Measurements from ENCODE around the gene S100Z.
"Not testable (repeated sequence)": the region's sequence is repeated elsewhere in the genome, so short reads cannot be mapped to it uniquely, and the experiment has no call there.

The S100Z gene

DNA sequence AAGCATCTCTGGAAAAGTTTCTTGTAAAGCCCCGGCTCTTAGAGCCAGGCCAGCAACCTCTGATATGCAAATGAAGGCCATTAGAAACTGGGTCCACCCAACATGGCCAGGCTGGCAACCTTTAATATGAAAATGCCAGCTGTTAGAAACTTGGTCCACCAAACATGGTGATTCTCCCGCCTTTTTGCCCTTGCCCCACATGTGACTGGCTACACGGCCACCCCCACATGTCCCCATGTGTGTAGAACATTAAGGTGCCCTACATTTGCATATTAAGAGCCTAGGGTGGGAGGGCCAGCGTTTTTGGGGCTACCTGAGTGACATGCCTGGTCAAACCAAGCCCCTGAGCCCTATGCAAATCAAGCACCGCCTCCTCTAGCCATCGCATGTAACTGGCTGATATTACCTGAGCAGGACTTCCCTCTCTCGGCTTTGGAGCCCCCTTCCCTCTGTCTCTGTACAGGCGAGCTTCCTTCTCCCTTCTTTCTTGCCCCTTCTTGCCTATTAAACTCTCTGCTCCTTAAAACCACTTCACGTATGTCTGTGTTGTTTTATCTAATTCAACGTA is 39.0 kb downstream of the S100Z start:
- DNase-seq: no peak

DNA sequence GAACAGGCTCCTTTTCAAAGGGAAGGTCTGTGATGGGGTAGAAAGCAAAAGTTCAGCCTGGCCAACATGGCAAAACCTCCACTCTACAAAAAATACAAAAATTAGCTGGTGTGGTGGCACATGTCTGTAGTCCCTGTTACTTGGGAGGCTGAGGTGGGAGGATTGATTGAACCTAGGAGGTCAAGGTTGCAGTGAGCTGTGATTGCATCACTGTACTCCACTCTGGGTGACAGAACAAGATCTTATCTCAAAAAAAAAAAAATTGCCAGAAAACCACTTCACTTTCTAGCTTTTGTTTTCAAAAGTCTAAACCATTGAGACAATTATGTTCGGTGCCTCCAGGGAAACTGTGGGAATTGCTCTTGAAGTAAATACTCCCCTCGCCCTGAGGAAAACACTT is 43.5 kb downstream of the S100Z start:
- DNase-seq: no peak

DNA sequence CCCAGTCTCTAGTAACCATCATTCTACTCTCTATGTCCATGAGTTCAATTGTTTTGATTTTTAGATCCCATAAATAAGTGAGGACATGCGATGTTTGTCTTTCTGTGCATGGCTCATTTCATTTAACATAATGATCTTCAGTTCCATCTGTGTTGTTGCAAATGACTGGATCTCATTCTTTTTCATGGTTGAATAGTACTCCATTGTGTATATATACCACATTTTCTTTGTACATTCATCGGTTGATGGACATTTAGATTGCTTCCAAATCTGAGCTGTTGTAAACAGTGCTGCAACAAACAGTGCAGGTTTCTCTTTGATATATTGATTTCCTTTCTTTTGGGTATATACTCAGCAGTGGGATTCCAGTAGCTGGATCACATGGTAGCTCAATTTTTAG is 46.4 kb downstream of the S100Z start:
- no peak for DNase-seq

DNA sequence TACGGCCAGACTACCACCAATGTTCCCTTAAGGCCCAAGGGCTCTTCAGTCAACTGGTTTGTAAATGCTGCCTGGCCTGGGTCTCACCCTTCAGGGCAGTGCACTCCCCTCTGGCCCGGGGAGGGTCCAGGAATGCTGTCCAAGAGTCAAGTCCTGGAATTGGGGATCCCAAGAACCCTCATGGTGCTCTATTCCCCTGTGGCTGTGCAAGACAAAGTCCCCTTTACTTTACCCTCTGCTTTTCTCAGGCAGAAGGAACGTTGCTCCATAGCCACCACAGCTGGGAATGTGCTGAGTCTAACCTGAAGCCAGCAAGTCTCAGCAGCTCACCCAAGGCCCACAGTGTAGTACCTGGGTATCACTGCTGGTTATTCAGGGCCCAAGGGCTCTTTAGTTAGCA is 51.7 kb downstream of the S100Z start:
- no peak for DNase-seq

DNA sequence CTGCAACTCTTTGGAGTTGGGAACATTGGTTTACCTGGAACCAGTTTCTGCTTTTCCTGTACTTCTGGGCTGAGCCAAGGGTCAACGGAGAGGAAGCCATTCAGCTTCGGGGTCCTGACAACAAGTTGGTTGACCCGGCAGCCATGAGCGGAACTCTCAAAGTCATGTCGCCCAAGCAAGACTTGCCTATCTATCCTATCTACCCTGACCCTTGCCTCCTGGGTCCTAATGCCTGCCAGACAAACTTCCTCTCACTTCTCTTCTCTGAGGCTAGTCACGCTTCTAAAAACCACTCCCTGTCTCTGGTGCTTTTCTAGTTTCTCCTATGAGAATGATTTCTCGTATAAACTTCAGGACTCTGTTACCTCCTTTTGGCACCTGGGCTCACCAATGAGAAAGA is 58.4 kb downstream of the S100Z start:
- DNase-seq: no peak

DNA sequence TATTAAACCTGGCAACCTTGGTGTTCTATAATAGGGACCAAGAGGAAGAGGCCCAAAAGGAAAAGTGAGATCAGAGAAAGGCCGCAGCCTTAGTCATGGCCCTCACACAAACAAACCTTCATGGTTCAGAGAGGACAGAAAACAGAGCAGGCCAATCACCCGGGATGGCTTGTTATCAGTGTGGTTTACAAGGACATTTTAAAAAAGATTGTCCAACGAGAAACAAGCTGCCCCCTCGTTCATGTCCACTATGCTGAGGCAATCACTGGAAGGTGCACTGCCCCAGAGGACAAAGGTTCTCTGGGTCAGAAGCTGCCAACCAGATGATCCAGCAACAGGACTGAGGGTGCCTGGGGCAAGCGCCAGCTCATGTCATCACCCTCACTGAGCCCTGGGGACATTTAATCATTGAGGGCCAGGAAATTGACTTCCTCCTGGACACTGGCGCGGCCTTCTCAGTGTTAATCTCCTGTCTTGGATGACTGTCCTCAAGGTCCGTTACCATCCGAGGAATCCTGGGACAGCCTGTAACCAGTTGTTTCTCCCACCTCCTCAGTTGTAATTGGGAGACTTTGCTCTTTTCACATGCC is 60.6 kb downstream of the S100Z start:
- not testable (repeated sequence) for DNase-seq

DNA sequence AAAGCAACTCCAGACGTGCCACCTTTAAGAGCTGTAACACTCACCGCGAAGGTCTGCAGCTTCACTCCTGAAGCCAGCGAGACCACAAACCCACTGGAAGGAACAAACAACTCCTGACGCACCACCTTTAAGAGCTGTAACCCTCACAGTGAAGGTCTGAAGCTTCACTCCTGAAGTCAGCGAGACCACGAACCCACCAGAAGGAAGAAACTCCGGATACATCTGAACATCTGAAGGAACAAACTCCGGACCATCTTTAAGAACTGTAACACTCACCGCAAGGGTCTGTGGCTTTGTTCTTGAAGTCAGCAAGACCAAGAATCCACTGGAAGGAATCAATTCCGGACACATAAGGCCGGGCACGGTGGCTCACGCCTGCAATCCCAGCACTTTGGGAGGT is 64.9 kb downstream of the S100Z start:
- DNase-seq: not testable (repeated sequence)

DNA sequence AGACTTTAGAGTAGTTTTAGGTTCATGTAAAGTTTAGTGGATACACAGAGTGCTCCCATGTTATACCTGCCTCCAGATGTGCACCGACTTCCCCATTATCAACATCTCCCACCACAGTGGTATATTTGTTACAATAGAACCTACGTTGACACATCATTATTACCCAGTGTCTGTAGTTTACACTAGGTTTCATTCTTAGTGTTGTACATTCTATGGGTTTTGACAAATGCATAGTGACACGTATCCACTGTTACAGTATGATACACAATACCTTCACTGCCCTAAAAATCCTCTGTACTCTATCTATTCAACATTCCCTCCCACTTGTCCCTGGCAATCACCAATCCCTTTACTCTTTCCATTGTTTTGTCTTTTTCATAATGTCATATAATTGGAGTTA is 68.7 kb downstream of the S100Z start:
- DNase-seq: no peak

DNA sequence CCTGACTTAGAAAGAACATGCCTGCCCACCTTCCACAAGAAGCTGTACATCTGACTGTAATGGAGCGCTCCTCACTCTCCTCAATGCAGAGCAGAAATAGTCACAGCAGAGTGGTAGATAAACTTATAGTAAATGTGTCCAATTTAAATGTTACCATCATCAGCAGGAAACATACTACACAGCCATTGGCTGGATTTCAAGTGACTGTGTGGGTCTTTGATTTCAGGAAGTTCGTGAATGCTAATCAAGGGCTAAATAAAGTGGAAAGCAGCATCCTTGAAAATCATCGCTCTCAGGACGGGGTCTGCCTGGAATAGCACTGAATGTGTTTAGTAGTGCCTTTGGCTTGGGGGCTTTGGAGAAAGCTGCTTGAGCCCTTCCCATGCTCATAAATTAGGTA is 70.7 kb downstream of the S100Z start:
- no peak for DNase-seq

DNA sequence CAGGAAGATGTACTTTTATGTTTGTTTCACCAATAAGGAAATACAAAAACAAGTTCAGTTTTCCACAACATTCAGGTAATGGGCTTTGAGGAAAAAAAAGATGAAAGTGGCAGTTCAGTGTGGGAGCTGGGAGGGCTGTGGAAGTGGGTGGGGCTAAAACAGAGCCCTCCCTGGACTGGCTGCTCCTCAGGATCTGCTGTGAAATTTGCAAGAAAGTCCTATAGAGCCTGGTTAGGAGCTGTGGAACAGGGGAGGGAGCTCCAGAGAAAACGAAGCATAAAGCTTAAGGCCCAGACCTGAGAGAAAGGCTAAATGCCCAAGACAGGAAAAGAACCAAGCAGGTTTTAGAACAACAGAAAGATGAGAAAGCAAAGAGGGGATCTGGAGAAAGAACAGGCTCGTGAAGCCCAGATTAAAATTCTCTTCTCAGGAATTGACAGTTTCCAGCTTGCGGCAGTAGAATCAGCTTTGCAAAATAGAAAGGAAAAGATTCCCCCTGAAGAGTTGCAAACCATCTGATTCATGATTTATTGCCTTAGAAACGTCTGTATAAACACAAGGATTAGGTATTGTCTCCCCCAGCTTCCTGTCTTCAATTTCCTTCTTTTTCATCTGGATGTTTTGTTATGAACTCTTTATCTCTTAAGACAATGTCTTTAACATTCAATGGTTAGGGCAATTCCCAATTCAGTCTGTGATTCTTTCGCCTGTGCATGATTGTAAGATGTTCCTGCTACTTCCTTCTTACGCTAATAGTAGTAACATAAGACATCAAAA is 76.7 kb downstream of the S100Z start:
- no peak for DNase-seq

DNA sequence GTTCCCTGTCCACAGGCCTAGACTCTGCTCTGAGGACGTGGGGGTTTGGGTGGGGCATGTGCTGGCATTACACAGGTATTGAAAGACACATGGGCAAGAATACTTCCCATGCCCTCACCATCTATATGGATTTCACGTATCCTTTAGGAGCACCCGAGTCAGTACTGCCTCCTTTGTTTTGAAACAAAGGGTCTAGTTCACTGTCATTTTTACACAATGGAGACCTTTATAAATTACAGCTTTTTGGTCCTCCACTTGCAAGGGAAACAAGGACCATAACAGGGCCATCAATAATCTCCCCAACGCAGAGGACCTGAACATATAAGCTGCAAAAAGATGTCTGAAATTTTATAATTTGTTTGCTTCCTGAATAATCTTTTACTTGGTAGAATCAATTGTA is 78.1 kb downstream of the S100Z start:
- no peak for DNase-seq

DNA sequence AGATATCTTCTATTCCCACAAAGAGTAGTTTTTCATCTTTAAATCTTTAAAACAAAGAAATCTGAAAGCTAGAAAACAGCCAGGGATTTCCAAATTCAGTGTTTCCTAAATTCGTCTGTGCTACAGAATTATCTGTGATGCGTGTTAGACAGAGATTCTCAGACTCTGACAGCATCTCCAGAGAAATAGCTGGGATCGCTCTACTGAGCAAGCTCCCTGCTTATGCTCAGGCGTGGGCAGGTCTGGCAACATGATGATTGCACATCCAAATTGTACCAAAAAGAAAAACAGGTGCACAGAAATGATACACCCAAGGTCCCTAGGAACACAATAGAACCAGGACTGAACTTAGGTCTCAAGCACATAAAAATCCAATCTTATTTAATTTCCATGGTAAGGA is 80.3 kb downstream of the S100Z start:
- DNase-seq: no peak

DNA sequence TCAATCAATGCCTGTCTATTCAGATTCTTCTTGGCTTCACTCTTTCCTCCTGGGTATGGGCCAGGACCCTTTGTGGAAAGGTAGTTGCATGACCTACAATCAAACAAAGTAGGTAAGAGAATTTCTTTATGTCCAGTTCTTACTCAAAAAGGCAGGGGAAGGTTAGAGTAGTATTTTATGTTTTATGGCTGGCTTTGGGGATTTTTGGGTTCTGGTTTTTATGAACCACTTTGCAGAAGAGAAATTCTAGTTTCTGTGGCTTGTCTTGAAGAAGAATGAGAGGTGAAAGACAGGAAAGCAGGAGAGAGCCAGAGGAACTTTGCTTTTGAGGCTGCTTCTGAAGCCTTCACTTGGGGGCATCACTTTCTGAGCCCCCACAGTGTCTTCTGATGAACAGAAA is 88.4 kb downstream of the S100Z start:
- DNase-seq: no peak

DNA sequence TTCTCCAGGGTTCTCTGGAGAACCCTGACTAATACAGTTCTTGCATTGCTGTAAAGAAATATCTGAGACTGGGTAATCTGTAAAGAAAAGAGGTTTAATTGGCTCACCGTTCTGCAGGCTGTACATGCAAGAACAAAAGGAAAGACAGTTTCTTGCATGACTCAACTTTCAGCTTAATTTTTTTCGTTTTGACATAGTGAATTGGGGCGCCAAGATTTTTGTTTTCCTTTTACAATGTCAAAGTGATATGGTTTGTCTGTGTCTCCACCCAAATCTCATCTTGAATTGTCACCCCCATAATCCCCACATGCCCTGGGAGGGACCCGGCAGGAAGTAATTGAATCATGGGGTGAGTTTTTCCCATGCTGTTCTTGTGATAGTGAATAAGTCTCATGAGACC is 91.2 kb downstream of the S100Z start:
- no peak for DNase-seq

DNA sequence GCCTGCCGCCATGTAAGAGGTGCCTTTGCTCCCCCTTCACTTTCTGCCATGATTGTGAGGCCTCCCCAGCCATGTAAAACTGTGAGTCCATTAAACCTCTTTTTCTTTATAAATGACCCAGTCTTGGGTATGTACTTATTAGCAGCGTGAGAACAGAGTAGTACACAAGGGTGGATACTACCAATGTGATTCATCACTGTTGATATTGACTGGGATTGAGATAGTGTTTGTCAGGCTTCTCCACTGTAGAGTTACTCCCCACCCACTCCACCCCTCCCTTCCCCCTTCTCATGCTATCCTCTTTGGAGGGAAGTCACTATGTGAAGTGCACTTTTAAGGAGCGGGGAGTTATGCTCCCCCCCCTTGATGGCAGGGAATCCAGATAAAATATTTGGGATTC is 91.6 kb downstream of the S100Z start:
- no peak for DNase-seq

DNA sequence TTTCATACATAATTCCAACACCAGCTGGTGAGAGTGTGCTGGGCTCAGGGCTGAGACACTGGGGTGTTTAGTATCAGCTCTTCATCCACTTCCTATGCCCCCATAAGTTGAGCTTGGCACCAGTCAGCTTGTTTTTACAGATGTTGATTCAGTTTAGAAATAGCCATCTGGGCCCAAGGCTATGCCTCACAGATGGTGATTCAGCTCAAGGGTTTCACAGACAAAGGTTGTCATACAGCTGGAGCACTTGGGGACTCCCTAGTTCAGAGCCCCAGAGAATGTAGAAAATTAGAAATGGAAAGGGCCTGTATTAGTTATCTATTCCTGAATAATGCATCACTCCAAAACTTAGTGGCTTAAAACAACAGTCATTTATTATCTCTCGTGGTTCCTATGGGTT is 92.8 kb downstream of the S100Z start:
- no peak for DNase-seq

DNA sequence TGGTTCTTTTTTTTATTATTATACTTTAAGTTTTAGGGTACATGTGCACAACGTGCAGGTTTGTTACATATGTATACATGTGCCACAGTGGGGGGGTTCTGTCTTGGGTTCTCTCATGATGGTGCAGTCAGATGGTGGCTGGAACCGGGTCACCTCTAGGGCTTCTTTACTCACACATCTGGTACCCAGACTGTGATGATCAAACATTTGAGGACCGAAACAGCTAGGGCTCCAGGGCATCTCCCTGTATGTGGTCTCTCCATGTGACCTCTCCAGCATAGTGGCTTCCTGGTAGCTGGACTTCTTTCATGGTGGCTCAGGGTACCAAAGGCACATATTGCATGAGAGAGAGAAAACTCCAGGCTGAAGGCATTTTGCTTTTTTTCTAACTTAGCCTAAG is 93.2 kb downstream of the S100Z start:
- DNase-seq: no peak

DNA sequence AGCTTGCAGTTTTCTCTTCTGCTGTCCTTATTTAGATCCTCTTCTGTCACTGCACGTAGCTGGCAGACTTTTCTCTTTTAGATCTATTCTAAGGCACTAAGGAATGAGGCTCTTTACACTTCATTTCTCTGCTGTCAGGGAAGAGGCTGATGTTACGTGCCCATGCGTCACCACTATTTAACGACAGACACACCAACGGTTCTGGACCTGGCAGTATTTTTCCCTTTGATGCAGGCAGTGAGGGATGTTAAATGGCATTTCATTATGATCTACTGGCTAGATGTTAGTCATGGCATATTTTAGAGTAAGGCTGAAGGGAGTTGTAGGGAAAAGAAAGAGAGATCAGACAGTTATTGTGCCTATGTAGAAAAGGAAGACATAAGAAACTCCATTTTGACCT is 94.8 kb downstream of the S100Z start:
- DNase-seq: no peak

DNA sequence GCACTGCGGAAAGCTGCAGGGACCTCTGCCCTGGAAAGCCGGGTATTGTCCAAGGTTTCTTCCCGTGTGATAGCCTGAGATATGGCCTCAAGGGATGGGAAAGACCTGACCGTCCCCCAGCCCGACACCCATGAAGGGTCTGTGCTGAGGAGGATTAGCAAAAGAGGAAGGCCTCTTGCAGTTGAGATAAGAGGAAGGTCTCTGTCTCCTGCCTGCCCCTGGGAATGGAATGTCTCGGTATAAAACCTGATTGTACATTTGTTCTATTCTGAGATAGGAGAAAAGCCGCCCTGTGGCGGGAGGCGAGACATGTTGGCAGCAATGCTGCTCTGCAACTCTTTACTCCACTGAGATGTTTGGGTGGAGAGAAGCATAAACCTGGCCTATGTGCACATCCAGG is 95.4 kb downstream of the S100Z start:
- DNase-seq: not testable (repeated sequence)

DNA sequence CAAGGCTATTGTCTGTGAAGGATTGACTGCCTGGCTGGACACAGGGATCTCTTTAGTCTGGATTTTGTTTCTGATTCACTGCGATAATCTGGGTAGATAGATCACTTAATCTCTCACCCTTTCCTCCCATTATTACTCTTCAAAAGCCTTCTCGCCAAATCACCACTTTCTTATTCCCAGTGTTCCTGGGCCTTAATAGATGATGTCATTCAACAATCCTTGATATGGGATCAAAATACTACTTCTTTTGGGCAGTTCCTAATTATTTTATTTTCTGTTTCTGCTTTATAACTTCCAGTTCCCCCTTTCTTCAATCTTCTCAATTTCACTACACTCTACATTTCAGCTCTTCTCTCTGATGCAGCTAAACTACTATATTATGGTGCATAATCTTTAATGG is 96.3 kb downstream of the S100Z start:
- DNase-seq: no peak

DNA sequence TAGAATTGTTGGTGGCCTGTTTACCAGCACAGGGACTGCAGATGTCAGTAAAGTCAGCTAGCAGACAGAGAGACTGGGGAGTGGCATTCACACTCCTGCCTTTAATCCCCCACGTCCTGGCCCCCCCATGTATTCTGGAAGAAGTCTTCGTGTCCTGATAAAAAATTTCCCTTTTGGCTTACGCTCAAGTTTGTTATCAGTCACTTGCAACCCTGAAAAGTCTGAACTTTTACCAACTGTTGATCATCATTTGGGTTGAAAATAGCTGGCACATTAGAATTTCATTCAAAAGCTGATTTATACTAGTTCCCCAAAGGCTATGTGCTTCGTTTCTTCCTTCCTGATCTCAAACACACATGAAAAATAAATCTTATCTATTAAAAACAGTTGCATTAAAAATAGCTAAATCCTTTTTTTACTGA is 97.3 kb downstream of the S100Z start:
- no peak for DNase-seq

DNA sequence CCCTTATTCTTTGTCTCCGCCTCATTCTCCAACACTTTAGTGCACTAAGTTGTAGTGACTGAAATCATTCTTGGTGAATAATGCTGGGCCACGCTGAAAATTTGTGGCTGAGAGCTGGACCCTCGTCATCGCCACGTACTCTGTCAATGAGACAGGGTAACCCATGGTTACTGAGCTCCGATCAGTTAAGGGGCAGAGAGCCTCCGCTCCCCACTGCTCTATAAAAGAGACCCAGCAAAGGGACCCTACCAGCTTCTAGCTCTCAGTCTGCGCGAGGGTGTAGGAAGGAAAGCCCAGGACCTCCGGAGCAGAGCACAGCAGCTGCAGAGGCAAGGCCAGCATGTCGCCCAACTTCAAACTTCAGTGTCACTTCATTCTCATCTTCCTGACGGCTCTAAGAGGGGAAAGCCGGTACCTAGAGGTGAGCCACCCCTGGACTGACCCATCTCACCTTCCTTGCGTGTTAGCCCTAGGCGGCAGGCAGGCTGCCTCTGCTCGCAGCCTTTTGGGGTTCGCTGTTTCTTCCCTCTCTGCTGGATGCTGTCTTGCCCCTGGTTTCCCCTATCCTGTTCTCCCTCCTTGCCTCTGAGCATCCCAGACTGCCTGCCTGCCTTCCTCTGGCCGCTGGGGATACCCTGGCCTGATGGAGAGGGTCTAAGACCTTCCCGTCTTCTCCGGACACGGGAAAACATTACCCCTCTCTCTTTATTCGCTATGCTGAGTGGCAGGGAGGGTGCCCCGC is 103.2 kb downstream of the S100Z start, which contains the start of gene CRHBP:
TSS of gene CRHBP (plus strand) at position 251 of the 742 bp plus-strand sequence. CDS start at position 341, 90 bp downstream.
- DNase-seq: no peak

DNA sequence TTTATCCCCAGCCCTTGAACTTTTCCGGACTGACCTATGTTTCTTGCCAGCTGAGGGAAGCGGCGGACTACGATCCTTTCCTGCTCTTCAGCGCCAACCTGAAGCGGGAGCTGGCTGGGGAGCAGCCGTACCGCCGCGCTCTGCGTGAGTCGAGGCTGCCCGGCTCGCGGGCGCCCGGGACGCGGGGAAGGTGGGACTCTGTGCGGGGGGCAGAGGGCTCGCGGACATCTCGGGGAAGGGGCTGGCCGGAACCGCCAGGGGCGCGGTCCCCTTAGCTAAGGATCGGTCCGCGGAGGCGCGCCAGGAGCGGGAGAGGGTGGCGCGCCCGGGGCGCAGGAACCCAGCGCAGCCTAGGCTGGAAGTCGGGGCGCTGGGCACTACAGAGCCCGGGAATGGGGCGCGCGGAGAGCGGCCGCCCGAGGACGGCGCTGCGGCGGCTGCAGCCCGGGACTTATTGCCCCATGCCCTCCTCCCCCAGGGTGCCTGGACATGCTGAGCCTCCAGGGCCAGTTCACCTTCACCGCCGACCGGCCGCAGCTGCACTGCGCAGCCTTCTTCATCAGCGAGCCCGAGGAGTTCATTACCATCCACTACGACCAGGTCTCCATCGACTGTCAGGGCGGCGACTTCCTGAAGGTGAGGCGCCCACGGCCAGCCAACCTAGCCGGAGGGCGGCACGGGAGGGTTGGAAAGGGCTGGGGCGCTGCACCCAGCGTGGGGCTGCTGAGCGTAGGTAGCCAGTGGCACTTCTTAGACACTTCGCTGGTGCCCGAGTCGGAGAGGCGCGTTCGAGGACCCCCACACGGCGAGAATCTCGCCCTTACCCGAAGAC is 104.0 kb downstream of the S100Z start:
- no peak for DNase-seq
